HepG2 (cell line): ENCODE data around the gene NDUFS1. TPM values are rescaled to one million over a fixed set of nuclear protein-coding genes. Genes with fewer than 3 reads are reported as not detected.

Experiments
- BCL3 ChIP-seq: sonication (generic); formaldehyde crosslinking; IDR thresholded peaks from 2 replicates; pipeline ENCODE4 v1.5.1; 2020; ENCODE audit warnings: mild to moderate bottlenecking, missing genetic modification reagents, moderate library complexity
- CSRNP1 ChIP-seq: sonication (generic); formaldehyde crosslinking; IDR thresholded peaks from 2 replicates; pipeline ENCODE4 v1.8.1; 2023; ENCODE audit warnings: mild to moderate bottlenecking, missing genetic modification reagents
- HOXD1 ChIP-seq: sonication (generic); formaldehyde crosslinking; IDR thresholded peaks from 2 replicates; pipeline ENCODE4 v1.5.0; 2020; ENCODE audit warnings: missing genetic modification reagents
- KLF15 ChIP-seq: sonication (generic); formaldehyde crosslinking; IDR thresholded peaks from 2 replicates; pipeline ENCODE4 v1.8.1; 2023; ENCODE audit warnings: borderline replicate concordance, mild to moderate bottlenecking, inconsistent platforms, missing genetic modification reagents, mixed read lengths
- MAFG ChIP-seq: sonication (generic); formaldehyde crosslinking; IDR thresholded peaks from 2 replicates; pipeline ENCODE4 v1.5.1; 2020; ENCODE audit warnings: mild to moderate bottlenecking, missing genetic modification reagents
- NFE2L2 ChIP-seq: fragments of 150-350 bp; IDR thresholded peaks from 2 replicates; pipeline ENCODE4 v1.6.1; 2014; ENCODE audit warnings: low read length
- RBM39 ChIP-seq: fragments of 200-400 bp; formaldehyde crosslinking; IDR thresholded peaks from one replicate; pipeline ENCODE4 v1.6.1; 2018; ENCODE audit warnings: antibody characterized with exemption, mild to moderate bottlenecking, low read depth, low read length; ENCODE audit not compliant: poor library complexity, severe bottlenecking
- ZMYM3 ChIP-seq: sonication (generic); formaldehyde crosslinking; IDR thresholded peaks from 2 replicates; pipeline ENCODE4 v1.5.1; 2020; ENCODE audit warnings: mild to moderate bottlenecking, missing genetic modification reagents
- ZNF766 ChIP-seq: sonication (generic); formaldehyde crosslinking; IDR thresholded peaks from 2 replicates; pipeline ENCODE4 v1.5.0; 2020; ENCODE audit warnings: missing genetic modification reagents, borderline replicate concordance
- ZNF777 ChIP-seq: sonication (generic); formaldehyde crosslinking; IDR thresholded peaks from 2 replicates; pipeline ENCODE4 v1.4.0; 2020; ENCODE audit warnings: missing genetic modification reagents
- ZSCAN9 ChIP-seq: IDR thresholded peaks from 2 replicates; pipeline ENCODE4 v1.6.1; 2016; ENCODE audit warnings: borderline replicate concordance
- polyA plus RNA-seq, 8 experiments: library from polyadenylated mRNA; depleted of rRNA in 3 of 8; stranded (reverse) in 7 of 8; unstranded in 1 of 8; fragments of >200 nt; fragmentation: Illumina TruSeq in 4 of 8; extraction: Trizol in 4 of 8; gene quantifications; 2 replicates each; pipeline versions ENCODE4 v1.2.1 to v1.2.3, GENCODE V29; 2011 to 2016; ENCODE audit warnings: low read depth in 4 of 8, missing spikeins in 1 of 8, mixed read lengths in 1 of 8; ENCODE audit not compliant: insufficient read depth in 1 of 8
- total RNA-seq, 5 experiments: library from RNA; depleted of rRNA; stranded (reverse); fragments of >200 nt; fragmentation: Illumina TruSeq; extraction: Trizol; gene quantifications; 2 replicates each; pipeline ENCODE4 v1.2.3, GENCODE V29; 2016; ENCODE audit warnings: low read depth in 1 of 5
- TF ChIP-seq, protein P1 (sequence below): sonication (generic); formaldehyde crosslinking; IDR thresholded peaks from 2 replicates; pipeline ENCODE4 v1.5.0; 2020; ENCODE audit warnings: mild to moderate bottlenecking, missing genetic modification reagents, borderline replicate concordance
- TF ChIP-seq, protein P2 (sequence below): IDR thresholded peaks from 2 replicates; pipeline ENCODE4 v1.6.1; 2016; ENCODE audit warnings: missing genetic modification reagents, missing compliant biosample characterization

NDUFS1 gene
- total and polyA plus RNA-seq, 2 of the 13 experiments (the other 11 are each of a cell fraction or from before 2014, with no cell fraction given) = 139 to 242 TPM

DNA sequence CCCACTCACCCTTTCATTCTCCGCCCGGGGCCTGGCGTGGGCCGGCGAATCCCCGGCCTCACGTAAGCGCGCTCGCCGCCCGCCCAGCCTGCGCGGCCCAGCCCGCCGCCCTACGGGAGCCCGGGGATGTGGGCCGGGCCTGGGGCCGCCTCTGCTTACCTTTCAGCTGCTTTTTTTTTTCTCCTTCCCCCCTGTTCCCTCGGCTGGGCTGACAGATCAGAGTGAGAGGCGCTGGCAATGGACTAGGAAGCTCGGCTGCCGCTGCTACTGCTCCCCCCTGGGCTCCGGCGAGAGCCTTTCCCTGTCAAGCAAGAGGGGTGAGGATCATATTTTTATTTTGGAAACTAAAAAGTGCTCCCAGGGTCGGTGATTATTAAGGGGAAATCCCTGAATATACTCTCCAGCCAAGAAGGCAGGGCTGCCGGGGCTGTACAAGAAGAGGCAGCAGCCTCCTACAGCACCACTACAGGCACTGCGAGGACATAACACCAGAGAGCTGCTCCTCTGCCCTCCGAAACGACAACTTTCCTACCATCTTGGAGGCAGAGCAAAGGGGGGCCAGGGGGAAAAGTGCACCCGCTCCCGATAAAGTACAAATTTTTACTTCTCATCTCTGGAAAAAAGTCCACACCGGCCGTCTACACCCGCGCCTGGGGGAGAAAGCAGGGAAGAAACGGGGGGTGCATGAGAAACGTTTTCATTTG, 73.3 kb downstream of the NDUFS1 start, which contains the start of gene INO80D (continued):
- TF ChIP-seq, protein P1, sequence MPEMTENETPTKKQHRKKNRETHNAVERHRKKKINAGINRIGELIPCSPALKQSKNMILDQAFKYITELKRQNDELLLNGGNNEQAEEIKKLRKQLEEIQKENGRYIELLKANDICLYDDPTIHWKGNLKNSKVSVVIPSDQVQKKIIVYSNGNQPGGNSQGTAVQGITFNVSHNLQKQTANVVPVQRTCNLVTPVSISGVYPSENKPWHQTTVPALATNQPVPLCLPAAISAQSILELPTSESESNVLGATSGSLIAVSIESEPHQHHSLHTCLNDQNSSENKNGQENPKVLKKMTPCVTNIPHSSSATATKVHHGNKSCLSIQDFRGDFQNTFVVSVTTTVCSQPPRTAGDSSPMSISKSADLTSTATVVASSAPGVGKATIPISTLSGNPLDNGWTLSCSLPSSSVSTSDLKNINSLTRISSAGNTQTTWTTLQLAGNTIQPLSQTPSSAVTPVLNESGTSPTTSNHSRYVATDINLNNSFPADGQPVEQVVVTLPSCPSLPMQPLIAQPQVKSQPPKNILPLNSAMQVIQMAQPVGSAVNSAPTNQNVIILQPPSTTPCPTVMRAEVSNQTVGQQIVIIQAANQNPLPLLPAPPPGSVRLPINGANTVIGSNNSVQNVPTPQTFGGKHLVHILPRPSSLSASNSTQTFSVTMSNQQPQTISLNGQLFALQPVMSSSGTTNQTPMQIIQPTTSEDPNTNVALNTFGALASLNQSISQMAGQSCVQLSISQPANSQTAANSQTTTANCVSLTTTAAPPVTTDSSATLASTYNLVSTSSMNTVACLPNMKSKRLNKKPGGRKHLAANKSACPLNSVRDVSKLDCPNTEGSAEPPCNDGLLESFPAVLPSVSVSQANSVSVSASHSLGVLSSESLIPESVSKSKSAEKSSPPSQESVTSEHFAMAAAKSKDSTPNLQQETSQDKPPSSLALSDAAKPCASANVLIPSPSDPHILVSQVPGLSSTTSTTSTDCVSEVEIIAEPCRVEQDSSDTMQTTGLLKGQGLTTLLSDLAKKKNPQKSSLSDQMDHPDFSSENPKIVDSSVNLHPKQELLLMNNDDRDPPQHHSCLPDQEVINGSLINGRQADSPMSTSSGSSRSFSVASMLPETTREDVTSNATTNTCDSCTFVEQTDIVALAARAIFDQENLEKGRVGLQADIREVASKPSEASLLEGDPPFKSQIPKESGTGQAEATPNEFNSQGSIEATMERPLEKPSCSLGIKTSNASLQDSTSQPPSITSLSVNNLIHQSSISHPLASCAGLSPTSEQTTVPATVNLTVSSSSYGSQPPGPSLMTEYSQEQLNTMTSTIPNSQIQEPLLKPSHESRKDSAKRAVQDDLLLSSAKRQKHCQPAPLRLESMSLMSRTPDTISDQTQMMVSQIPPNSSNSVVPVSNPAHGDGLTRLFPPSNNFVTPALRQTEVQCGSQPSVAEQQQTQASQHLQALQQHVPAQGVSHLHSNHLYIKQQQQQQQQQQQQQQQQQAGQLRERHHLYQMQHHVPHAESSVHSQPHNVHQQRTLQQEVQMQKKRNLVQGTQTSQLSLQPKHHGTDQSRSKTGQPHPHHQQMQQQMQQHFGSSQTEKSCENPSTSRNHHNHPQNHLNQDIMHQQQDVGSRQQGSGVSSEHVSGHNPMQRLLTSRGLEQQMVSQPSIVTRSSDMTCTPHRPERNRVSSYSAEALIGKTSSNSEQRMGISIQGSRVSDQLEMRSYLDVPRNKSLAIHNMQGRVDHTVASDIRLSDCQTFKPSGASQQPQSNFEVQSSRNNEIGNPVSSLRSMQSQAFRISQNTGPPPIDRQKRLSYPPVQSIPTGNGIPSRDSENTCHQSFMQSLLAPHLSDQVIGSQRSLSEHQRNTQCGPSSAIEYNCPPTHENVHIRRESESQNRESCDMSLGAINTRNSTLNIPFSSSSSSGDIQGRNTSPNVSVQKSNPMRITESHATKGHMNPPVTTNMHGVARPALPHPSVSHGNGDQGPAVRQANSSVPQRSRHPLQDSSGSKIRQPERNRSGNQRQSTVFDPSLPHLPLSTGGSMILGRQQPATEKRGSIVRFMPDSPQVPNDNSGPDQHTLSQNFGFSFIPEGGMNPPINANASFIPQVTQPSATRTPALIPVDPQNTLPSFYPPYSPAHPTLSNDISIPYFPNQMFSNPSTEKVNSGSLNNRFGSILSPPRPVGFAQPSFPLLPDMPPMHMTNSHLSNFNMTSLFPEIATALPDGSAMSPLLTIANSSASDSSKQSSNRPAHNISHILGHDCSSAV (CRISPR knock-in tag) = no peak
- 0 out of 2 replicates have a peak, but pooled peaks have one; percentile 44 for TF ChIP-seq HOXD1
- peak; percentile 99 for TF ChIP-seq RBM39
- no peak for TF ChIP-seq KLF15 (CRISPR knock-in tag)
- 0 out of 2 replicates have a peak, but pooled peaks have one; percentile 62 for TF ChIP-seq BCL3 (CRISPR knock-in tag)
- 0 out of 2 replicates have a peak, but pooled peaks have one; percentile 50 for TF ChIP-seq ZNF766
- TF ChIP-seq ZSCAN9 (CRISPR knock-in tag) = peak; percentile 82
- TF ChIP-seq CSRNP1 = peak; percentile 34; the same call in 1 of the 2 replicates
- TF ChIP-seq, protein P2, sequence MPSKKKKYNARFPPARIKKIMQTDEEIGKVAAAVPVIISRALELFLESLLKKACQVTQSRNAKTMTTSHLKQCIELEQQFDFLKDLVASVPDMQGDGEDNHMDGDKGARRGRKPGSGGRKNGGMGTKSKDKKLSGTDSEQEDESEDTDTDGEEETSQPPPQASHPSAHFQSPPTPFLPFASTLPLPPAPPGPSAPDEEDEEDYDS (CRISPR knock-in tag) = peak; percentile 51
- no peak for TF ChIP-seq NFE2L2
- TF ChIP-seq ZMYM3 (CRISPR knock-in tag) = peak; percentile 51; the same call in 1 of the 2 replicates
- no peak for TF ChIP-seq MAFG (CRISPR knock-in tag)
- peak; percentile 69; the same call in 1 of the 2 replicates for TF ChIP-seq ZNF777
